GM21786 (cell line): Measurements from ENCODE around the gene EIF3A.
"Not testable (repeated sequence)": the region's sequence is repeated elsewhere in the genome, so short reads cannot be mapped to it uniquely, and the experiment has no call there.

ENCODE experiments used
- ATAC-seq: cut with Tn5 transposase; IDR thresholded peaks from one replicate; pipeline ENCODE4 v1.9.1; 2021; ENCODE audit not compliant: unreplicated experiment

The EIF3A gene

DNA sequence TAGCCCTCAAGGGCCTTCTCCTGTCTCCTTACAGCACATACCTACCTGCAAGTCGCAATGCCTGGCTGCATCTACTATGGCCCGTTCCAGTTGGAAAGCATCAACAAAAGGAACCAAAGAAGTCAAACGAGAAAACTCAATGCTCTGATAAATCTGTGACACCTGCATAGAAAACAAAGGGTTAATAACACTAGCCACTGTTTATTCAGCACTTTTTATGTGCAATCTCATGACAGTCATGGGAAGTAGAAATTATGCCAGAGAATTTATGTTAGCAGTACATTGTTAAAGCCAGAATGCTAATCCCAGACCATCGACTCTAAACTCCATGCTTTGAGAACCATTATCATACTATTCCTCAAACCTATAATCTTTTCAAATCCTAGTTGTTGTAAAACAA is 21.1 kb downstream of the EIF3A start:
- ATAC-seq: no peak

DNA sequence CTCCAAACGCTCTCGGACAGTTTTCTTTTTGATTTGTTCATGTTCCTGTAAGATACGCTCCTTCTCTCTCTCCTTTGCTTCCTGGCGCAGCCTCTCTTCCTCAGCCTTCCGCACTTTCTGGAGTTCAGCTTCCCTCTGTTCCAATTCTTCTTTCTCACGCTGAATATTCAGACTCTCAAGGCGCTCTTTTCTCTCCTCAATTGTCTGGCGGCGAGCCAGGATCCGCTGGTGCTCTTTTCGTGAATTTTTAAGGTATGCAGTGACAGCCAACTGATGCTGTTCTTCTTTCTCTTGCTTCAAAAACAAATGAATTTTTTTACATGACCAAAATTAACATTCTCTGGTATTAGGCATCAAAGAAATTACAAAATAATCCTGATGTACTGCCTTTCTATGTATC is 22.6 kb downstream of the EIF3A start:
- ATAC-seq: no peak

DNA sequence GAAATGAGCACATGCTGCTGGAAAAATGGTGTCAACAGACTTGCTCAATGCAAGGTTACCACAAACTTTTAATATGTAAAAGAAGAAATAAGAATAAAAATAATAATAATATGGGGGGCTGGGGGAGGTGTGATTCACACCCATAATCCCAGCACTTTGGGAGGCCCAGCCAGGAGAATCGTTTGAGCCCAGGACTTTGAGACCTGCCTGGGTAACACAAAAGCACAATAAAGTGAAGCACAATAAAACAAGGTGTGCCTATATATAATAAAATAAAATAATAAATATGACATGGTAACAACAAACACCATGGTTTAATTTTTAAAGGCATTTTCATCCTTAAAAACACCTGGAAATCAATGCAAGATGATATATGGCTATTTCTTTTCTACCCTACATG is 25.1 kb downstream of the EIF3A start:
- no peak for ATAC-seq

DNA sequence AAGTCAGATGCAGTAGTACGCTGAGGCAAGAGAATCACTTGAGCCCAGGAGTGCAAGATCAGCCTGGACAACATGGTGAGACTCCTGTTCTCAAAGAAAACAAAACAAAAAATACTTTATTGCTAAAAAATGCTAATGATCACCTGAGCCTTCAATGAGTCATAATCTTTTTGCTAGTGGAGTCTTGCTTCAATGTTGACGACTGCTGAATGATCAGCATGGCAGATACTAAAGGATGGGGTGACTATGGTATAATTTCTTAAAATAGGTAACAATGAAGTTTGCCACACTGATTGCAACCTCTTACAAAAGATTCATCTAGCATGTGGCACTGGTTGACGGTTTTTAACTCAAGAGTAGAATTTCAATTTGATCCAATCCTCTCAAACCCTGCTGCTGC is 28.8 kb downstream of the EIF3A start:
- ATAC-seq: no peak

DNA sequence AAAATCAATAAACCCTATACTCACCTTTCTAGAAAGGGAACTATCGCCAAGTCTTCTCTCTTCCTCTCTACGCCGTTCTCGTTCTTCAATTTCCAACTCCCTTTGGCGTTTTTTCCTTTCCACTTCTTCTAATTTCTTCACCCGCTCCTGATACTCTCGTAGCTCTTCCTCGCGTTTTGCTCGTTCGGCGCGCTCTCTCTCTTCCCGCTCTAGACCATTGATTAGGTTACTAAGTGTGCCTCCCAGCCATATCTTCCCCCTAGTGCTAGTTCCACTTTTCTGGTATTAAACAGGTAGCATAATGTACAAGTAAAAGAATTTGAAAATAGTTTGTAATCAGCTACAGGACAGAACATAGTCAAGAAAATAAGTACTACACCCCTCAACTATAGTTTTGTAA is 30.8 kb downstream of the EIF3A start:
- no peak for ATAC-seq

DNA sequence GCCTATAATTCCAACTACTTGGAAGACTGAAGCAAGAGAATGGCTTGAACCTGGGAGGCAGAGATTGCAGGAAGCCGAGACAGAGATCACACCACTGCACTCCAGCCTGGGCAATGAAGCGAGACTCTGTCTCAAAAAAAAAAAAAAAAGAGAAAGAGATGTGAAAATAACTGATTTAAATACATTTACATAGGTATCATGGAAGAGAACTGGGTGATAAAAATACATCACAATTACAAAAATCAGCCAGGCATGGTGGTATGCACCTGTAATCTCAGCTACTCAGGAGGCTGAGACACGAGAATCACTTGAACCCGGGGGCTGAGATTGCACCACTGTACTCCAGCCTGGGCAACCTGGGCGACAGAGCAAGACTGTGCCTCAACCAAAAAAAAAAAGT is 31.3 kb downstream of the EIF3A start:
- no peak for ATAC-seq

DNA sequence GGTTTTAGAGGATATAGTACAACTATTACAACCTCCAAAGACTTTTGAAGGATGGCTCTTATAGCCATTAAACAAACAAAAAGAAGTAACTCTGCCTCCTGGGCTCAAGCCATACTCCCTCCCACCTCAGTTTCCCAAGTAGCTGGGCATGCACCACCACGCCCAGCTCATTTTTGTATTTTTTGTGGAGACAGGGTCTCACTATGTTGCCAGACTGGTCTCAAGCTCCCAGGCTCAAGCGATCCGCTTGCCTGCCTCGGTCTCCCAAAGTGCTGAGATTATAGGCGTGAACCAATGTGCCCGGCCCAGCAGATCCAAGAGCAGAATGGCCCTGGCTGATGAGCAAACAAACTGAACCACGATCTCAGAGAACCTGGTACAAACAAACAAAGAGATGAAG is 35.1 kb downstream of the EIF3A start:
- no peak for ATAC-seq

DNA sequence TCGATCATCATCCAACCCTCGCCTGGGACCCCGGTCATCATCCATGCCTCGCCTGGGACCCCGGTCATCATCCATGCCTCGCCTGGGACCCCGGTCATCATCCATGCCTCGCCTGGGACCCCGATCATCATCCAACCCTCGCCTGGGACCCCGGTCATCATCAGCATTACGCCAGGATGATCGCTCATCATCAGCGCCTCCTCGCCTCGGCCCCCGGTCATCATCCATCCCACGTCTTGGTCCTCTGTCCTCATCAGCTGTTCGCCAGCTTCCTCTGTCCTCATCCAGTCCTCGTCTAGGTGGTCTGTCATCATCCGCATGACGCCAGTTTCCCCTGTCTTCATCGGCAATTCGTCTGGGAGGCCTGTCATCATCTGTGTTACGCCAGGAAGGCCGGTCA is 38.4 kb downstream of the EIF3A start:
- no peak for ATAC-seq

DNA sequence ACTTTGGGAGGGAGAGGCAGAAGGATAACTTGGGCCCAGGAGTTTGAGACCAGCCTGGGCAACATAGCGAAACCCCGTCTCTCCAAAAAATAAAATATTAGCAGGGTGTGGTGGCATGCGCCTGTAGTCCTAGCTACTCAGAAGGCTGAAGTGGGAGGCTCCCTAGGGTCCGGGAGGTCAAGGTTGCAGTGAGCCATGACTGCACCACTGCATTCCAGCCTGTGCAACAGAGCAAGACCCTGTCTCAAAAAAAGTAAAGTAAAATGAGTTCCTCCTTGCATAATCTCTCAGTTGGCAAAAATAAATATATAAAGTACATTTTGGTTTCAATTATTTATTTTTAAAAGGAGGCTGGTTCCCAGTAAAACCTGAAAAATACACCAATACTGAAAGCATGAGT is 39.3 kb downstream of the EIF3A start:
- no peak for ATAC-seq

DNA sequence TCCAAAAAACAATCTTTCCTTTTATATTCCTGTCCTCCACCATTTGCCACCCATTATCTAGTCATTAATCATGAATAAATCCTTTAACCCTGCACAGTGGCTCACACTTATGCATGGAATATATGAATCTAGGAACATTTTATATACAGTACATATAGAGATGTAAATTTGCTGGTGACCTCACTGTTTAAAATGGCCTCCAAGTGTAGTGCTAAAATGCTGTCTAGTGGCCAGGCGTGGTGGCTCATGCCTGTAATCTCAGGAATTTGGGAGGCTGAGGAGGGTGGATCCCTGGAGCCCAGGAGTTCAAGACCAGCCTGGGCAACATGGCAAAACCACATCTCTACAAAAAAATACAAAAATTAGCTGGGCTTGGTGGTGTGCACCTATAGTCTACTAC is 41.5 kb downstream of the EIF3A start:
- ATAC-seq: no peak

DNA sequence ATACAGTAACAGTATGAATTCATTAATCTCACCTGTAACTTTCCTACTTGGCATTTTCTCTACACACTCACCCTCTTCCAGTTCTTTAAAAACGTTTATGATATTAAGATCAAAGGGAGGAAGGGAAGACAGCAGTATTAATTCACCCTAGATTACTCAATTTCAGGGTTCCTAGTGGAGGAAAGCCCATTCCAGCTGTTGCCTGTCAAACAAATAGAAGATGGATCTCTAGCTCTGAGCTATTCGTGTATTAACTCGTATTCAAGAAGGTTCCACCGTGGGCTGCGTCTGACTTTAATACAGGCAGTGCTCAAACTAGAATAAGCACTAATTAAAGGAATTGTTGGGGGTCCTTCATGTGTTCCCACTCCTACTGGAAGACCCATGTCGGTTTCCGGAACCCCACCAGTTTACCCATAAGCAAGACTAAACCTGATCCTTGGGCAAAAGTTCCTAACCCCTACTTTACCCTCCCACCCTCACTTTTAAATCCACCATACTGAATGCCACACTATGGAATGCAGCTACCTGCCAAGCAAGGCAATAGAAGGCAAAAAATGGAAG is 49.0 kb downstream of the EIF3A start:
- ATAC-seq: no peak

DNA sequence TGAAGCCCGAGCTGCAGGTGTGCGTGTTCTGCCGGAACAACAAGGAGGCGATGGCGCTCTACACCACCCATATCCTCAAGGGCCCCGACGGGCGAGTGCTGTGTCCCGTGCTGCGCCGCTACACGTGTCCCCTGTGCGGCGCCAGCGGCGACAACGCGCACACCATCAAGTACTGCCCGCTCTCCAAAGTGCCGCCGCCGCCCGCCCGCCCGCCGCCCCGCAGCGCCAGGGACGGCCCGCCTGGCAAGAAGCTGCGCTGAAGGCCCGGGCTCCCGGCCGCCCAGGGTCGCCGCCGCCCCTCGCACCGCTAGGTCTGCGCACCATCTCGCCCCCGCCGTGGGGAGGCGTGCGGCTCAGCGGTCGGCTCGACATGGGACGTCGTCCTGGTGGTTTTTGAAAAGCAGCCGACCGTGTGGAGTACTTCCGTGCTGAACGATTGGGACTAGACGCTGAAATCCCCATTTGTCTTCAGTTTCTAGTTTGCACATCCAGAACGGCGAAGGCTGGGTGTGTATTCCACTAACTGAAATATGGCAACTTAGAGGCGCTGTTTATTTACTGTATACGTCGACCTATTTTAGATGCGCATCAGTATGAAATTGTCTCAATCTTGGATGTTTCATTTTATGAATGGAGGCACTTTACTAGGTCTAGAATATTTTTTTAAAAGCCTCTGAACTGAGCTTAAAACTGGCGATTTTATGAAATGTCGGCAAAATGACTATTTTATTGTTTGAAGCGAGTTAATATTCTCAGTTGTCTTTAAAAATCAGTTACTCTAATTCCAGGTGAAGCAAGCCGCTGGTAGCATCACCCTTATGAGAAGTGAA is 50.0 kb downstream of the EIF3A start:
- peak; percentile 60 for ATAC-seq

DNA sequence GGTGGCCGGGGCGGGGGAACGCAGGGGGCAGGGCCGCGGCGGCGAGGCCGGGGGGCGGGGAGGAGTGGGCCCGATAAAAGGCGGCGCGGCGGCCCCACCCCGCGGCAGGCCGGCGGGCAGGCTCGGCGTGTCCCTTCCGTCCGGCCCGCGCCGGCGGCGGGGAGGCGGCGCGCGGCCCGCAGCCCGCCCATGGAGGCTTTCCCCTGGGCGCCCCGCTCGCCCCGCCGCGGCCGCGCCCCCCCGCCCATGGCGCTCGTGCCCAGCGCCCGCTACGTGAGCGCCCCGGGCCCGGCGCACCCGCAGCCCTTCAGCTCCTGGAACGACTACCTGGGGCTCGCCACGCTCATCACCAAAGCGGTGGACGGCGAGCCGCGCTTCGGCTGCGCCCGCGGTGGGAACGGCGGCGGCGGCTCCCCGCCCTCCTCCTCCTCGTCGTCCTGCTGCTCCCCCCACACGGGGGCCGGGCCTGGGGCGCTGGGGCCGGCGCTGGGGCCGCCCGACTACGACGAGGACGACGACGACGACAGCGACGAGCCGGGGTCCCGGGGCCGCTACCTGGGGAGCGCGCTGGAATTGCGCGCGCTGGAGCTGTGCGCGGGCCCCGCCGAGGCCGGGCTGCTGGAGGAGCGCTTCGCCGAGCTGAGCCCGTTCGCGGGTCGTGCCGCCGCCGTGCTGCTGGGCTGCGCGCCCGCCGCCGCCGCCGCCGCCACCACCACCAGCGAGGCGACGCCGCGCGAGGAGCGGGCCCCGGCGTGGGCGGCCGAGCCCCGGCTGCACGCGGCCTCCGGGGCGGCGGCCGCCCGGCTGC is 50.8 kb downstream of the EIF3A start, which contains the start of gene NANOS1:
Gene NANOS1, plus strand, starts transcription at position 102 of the 808 bp plus-strand sequence. Its CDS starts 88 bp downstream, at position 190.
- ATAC-seq: peak; percentile 18

DNA sequence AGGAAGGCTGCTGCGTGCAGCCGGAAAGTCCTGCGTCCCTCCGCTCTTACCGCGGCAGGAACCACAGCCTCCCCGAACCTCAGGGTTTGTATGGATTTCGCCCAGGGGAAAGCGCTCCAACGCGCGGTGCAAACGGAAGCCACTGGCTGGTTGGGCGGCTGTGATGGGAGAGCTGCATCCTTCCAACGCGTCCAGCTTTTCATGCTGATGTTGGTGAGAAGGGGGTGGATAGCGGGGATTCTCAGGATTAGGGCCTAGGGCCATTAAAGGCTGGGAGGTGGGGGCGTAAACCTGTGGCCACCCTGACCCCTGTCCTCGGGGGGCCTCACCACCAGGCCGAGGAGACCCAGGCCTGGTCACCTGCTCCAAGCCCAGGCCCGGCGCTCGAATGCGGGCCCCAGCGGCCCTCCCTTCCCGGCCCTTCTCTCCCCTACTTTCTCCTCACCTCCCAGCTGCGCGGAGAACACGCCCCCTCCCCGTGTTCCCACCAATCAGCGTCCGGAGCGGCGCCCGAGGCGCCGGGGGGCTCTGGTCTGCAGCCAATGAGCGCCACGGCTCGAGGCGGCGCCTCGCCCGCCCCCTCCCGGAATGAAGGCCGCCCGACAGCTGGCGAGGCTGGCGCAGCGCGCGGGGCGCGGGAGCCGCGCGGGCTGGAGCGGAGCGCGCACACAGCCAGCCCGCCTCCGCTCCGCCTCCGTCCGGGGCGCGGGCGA is 51.6 kb downstream of the EIF3A start:
- peak; percentile 41 for ATAC-seq

DNA sequence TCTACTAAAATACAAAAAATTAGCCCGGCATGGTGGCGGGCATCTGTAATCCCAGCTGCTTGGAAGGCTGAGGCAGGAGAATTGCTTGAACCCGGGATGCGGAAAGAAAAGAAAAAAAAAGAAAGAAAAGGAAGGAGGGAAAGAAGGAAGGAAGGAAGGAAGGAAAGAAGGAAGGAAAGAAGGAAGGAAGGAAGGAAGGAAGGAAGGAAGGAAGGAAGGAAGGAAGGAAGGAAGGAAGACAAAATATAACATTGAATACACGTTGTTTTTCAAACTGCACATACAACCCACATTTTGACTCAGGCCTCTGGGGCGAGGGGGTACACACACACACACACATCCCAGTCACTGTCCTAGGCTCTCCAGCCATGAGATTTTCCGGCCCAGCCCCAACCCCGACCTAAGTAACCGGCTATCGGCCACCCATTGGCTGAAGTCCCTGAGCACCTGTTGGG is 52.1 kb downstream of the EIF3A start:
- ATAC-seq: not testable (repeated sequence)

DNA sequence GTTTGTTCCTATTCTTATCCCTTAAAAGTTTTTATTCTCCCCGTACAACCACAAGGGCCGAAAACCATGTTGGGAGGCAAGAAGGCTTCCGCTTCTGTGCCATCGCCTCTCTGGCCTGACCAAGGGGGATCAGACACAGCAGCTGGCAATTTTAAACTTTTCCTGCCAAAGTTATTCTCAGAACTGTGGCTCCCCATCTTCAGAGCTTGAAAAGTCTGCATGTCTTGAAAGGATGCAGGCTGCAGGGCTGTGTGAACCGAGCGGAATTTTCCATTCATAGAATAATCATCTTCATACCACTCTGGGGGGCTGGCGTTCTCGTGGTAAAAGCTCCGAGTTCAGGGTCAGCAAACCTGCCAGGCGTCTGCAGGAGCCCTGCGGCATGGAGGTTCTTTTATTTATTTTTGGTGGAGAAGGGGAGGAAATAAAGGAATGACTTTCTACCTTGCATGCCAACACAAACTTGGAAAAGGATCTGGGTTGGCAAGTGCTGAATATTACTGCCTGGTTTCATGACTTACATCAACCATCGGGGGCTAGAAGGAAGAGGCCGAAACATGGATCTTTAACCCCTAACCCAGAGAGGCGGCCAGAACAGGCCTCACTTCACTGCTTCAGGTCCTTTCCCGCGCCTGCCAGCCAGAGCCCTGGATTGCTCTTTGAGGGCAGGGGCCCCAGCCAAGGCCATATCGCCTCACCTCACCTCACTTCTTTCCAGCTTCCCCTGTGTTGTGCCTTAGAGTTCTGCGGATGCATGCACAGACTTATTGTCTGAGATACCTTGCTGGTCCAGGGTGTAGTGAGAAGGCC is 54.1 kb downstream of the EIF3A start:
- ATAC-seq: no peak

DNA sequence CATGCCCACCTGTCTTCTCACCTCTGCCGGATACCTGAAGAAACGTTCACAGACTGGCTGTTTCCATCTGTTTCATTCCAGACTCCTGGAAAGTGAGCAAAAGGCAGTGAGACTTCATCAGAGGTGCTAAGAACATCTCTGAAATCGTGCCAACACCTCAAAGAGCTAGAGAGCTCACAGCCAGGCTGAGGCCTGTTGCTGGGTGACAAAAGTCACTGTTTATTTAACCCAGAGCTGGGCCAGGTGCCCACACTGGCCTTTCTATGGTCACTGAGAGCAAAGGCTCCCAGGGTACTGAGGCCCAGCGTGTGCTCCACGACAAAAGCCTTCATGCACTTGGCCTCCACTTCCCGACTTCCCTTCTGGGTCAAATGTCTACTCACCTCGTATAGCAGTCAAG is 54.8 kb downstream of the EIF3A start:
- no peak for ATAC-seq

DNA sequence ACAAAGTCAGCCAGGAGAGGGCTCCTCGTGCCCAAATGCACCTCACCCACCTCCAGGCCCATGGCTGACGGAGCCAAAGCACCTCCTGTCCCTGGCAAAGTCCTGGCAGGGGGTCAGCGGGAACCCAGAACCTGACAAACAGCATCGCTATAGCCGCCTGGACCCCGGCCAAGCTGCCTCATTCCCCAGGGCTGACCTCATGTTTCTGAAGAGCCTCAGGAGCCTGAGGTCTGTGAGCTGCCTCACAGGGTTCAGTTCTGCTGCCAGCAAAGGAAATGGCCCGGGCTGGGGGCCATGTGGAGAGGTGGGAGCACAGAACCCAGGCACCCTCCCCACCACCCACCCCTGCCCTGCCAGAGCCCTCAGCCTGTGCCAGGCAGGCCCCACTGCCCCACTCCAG is 55.3 kb downstream of the EIF3A start:
- no peak for ATAC-seq

DNA sequence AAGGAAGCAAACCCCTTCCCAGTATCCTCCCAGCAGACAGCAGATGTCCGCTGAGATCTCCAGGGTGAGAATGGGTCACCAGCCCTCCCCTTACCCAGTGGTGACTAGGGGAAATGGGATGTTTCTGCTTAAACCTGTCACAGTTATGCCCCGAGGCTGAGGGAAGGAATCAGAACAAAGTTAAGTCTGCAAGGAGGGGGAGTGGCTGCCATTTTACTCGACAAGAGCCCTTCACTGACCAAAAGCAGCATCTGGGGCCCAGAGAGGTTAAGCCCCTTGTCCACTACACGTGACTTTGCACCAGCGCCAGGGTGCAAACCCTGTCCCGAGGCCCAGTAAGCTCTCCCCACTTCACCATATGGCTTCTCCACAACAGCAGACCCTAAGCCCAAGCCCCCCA is 55.7 kb downstream of the EIF3A start:
- no peak for ATAC-seq

DNA sequence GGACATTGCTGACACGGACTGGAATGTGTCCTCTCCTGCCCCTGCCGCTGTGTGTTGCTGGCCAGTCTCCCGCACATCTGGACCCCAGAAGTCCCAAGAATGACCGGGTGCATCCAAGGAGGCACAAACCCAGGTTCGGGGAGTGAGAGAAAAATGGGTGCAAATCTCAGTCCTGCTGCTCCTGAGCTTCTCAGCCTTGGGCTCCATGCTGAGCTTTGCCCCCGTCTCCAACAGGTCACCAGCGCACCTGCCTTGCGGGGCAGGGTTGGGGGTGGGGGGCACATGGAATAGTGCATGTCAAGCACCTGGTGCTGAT is 57.1 kb downstream of the EIF3A start:
- no peak for ATAC-seq
